Astrocyte (in vitro differentiated cells and primary cell): ENCODE measurements around the gene CPB2.

Experiments used
- EZH2 ChIP-seq: IDR thresholded peaks from 2 replicates; pipeline ENCODE4 v1.6.1; 2012; ENCODE audit warnings: mild to moderate bottlenecking, low read length, inconsistent platforms; ENCODE audit not compliant: insufficient read depth
- TF ChIP-seq, protein P1 (sequence below): IDR thresholded peaks from 2 replicates; pipeline ENCODE4 v1.5.1; 2011; ENCODE audit warnings: low read depth, mild to moderate bottlenecking, inconsistent platforms, low read length, moderate library complexity; ENCODE audit not compliant: insufficient read depth

- TF ChIP-seq, protein P1, sequence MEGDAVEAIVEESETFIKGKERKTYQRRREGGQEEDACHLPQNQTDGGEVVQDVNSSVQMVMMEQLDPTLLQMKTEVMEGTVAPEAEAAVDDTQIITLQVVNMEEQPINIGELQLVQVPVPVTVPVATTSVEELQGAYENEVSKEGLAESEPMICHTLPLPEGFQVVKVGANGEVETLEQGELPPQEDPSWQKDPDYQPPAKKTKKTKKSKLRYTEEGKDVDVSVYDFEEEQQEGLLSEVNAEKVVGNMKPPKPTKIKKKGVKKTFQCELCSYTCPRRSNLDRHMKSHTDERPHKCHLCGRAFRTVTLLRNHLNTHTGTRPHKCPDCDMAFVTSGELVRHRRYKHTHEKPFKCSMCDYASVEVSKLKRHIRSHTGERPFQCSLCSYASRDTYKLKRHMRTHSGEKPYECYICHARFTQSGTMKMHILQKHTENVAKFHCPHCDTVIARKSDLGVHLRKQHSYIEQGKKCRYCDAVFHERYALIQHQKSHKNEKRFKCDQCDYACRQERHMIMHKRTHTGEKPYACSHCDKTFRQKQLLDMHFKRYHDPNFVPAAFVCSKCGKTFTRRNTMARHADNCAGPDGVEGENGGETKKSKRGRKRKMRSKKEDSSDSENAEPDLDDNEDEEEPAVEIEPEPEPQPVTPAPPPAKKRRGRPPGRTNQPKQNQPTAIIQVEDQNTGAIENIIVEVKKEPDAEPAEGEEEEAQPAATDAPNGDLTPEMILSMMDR: no peak
- no peak for TF ChIP-seq EZH2
Measured at GRCh38 chr13:46101484-46102254, 3.2 kb downstream of the CPB2 start.
